Measurements from ENCODE around the gene MYL1.

- no peak for TF ChIP-seq ZFP3 (CRISPR knock-in tag; IDR thresholded peaks at IDR 0.05)
- TF ChIP-seq ZC3H10 (CRISPR knock-in tag; IDR thresholded peaks at IDR 0.05), result no peak
- TF ChIP-seq RARB (CRISPR knock-in tag; IDR thresholded peaks at IDR 0.05), result no peak
- TF ChIP-seq, protein P1, sequence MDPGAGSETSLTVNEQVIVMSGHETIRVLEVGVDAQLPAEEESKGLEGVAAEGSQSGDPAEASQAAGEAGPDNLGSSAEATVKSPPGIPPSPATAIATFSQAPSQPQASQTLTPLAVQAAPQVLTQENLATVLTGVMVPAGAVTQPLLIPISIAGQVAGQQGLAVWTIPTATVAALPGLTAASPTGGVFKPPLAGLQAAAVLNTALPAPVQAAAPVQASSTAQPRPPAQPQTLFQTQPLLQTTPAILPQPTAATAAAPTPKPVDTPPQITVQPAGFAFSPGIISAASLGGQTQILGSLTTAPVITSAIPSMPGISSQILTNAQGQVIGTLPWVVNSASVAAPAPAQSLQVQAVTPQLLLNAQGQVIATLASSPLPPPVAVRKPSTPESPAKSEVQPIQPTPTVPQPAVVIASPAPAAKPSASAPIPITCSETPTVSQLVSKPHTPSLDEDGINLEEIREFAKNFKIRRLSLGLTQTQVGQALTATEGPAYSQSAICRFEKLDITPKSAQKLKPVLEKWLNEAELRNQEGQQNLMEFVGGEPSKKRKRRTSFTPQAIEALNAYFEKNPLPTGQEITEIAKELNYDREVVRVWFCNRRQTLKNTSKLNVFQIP (CRISPR knock-in tag; IDR thresholded peaks at IDR 0.05; ENCODE audit: borderline replicate concordance, low read depth), result no peak
- no peak for TF ChIP-seq ZNF70 (CRISPR knock-in tag; IDR thresholded peaks at IDR 0.05)
- no peak for TF ChIP-seq ESRRG (CRISPR knock-in tag; IDR thresholded peaks at IDR 0.05)
- TF ChIP-seq ZFP30 (CRISPR knock-in tag; IDR thresholded peaks at IDR 0.05), result no peak
- TF ChIP-seq PPARA (CRISPR knock-in tag; IDR thresholded peaks at IDR 0.05; ENCODE audit: borderline replicate concordance), result no peak
- TF ChIP-seq, protein P2, sequence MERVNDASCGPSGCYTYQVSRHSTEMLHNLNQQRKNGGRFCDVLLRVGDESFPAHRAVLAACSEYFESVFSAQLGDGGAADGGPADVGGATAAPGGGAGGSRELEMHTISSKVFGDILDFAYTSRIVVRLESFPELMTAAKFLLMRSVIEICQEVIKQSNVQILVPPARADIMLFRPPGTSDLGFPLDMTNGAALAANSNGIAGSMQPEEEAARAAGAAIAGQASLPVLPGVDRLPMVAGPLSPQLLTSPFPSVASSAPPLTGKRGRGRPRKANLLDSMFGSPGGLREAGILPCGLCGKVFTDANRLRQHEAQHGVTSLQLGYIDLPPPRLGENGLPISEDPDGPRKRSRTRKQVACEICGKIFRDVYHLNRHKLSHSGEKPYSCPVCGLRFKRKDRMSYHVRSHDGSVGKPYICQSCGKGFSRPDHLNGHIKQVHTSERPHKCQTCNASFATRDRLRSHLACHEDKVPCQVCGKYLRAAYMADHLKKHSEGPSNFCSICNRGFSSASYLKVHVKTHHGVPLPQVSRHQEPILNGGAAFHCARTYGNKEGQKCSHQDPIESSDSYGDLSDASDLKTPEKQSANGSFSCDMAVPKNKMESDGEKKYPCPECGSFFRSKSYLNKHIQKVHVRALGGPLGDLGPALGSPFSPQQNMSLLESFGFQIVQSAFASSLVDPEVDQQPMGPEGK (CRISPR knock-in tag; IDR thresholded peaks at IDR 0.05; ENCODE audit: borderline replicate concordance), result no peak
- no peak for TF ChIP-seq ARNTL (CRISPR knock-in tag; IDR thresholded peaks at IDR 0.05; ENCODE audit: borderline replicate concordance, low read depth)
- TF ChIP-seq SNAI2 (CRISPR knock-in tag; IDR thresholded peaks at IDR 0.05), result no peak
- TF ChIP-seq GLIS3 (CRISPR knock-in tag; IDR thresholded peaks at IDR 0.05), result no peak
Measured at GRCh38 chr2:210318891-210319290, 3.9 kb upstream of the MYL1 start.

Data from SK-N-SH treated with all-trans-retinoic acid at 6 μM for 48 hours (cell line).